HEK293T (cell line): ENCODE results near the gene CAMK2D.
A peak's percentile ranks its signal among the peaks of the same experiment; 100 is the strongest.

Source experiments
- CTCF ChIA-PET: fragments of 350-600 bp; formaldehyde crosslinking; extraction: SDS; loops from one replicate; lab custom pipeline; 2021; ENCODE audit warnings: antibody characterized with exemption, inconsistent platforms; lab: Yijun Ruan, JAX
- POLR2A ChIA-PET: fragments of 350-600 bp; formaldehyde crosslinking; extraction: SDS; loops from one replicate; lab custom pipeline; 2020; ENCODE audit warnings: antibody characterized with exemption, inconsistent platforms; lab: Yijun Ruan, JAX
- DNase-seq: peaks from one replicate; pipeline ENCODE4 v3.0.0; 2012; ENCODE audit warnings: mixed read lengths; ENCODE audit errors: extremely low spot score
- ARNT ChIP-seq: fragments of 450-650 bp; IDR thresholded peaks from 2 replicates; pipeline ENCODE4 v1.6.1; 2017; ENCODE audit warnings: mild to moderate bottlenecking
- BHLHE40 ChIP-seq: fragments of 450-650 bp; IDR thresholded peaks from 2 replicates; pipeline ENCODE4 v1.6.1; 2016; ENCODE audit warnings: mild to moderate bottlenecking, moderate library complexity, borderline replicate concordance
- CTBP1 ChIP-seq: fragments of 450-650 bp; IDR thresholded peaks from 2 replicates; pipeline ENCODE4 v1.6.1; 2016; ENCODE audit warnings: borderline replicate concordance
- ELF4 ChIP-seq: fragments of 450-650 bp; IDR thresholded peaks from 2 replicates; pipeline ENCODE4 v1.6.1; 2017; ENCODE audit warnings: antibody characterized with exemption
- FOXA1 ChIP-seq: fragments of 450-650 bp; IDR thresholded peaks from 2 replicates; pipeline ENCODE4 v1.6.1; 2016; ENCODE audit warnings: mild to moderate bottlenecking
- FOXK2 ChIP-seq: fragments of 450-650 bp; IDR thresholded peaks from 2 replicates; pipeline ENCODE4 v1.6.1; 2016; ENCODE audit warnings: mild to moderate bottlenecking
- FOXM1 ChIP-seq: fragments of 450-650 bp; IDR thresholded peaks from 2 replicates; pipeline ENCODE4 v1.6.1; 2017; ENCODE audit warnings: mild to moderate bottlenecking, borderline replicate concordance
- HDGF ChIP-seq: fragments of 450-650 bp; IDR thresholded peaks from 2 replicates; pipeline ENCODE4 v1.6.1; 2017; ENCODE audit warnings: antibody characterized with exemption, borderline replicate concordance
- L3MBTL2 ChIP-seq: fragments of 450-650 bp; conservative IDR thresholded peaks from 2 replicates; pipeline ENCODE4 v1.6.1; 2016; ENCODE audit warnings: mild to moderate bottlenecking
- LEF1 ChIP-seq: fragments of 450-650 bp; IDR thresholded peaks from 2 replicates; pipeline ENCODE4 v1.6.1; 2017; ENCODE audit warnings: mild to moderate bottlenecking, borderline replicate concordance
- NFRKB ChIP-seq: fragments of 450-650 bp; IDR thresholded peaks from 2 replicates; pipeline ENCODE4 v1.6.1; 2016; ENCODE audit warnings: mild to moderate bottlenecking, moderate library complexity
- PKNOX1 ChIP-seq: fragments of 450-650 bp; IDR thresholded peaks from 2 replicates; pipeline ENCODE4 v1.6.1; 2016
- SP1 ChIP-seq: fragments of 450-650 bp; IDR thresholded peaks from 2 replicates; pipeline ENCODE4 v1.6.1; 2017
- SUZ12 ChIP-seq: fragments of 450-650 bp; IDR thresholded peaks from 2 replicates; pipeline ENCODE4 v1.6.1; 2016; ENCODE audit warnings: mild to moderate bottlenecking
- TARDBP ChIP-seq: fragments of 450-650 bp; IDR thresholded peaks from 2 replicates; pipeline ENCODE4 v1.6.1; 2016
- ZNF384 ChIP-seq: fragments of 450-650 bp; IDR thresholded peaks from 2 replicates; pipeline ENCODE4 v1.6.1; 2016

The CAMK2D gene

GRCh38 chr4:113788888-113789287 lies 27.4 kb upstream of the CAMK2D start:
- ChIA-PET CTCF (no interaction called here), POLR2A (no interaction called here)
- DNase-seq: no peak
- no peak for TF ChIP-seq L3MBTL2
- no peak for TF ChIP-seq TARDBP
- no peak for TF ChIP-seq ZNF384
- no peak for TF ChIP-seq BHLHE40
- TF ChIP-seq CTBP1: no peak
- TF ChIP-seq ELF4: no peak
- no peak for TF ChIP-seq SP1
- TF ChIP-seq NFRKB: no peak
- no peak for TF ChIP-seq FOXA1
- TF ChIP-seq HDGF: no peak
- no peak for TF ChIP-seq PKNOX1
- no peak for TF ChIP-seq SUZ12
- no peak for TF ChIP-seq FOXK2
- no peak for TF ChIP-seq ARNT
- no peak for TF ChIP-seq LEF1
- no peak for TF ChIP-seq FOXM1

- ChIA-PET POLR2A (no interaction called here), CTCF (no interaction called here)
- no peak for DNase-seq
- TF ChIP-seq ELF4 (no peak), PKNOX1 (no peak), LEF1 (no peak), CTBP1 (no peak), ZNF384 (no peak)
Observed at GRCh38 chr4:113785781-113786180, 24.2 kb upstream of the CAMK2D start.

- ChIA-PET POLR2A (no interaction called here), CTCF (no interaction called here)
- TF ChIP-seq NFRKB (no peak), TARDBP (no peak), HDGF (no peak), BHLHE40 (no peak), CTBP1 (no peak), ELF4 (no peak), PKNOX1 (no peak), FOXK2 (no peak), SUZ12 (no peak), FOXM1 (no peak), FOXA1 (no peak), ZNF384 (no peak), SP1 (no peak)
- no peak for DNase-seq
Observed at GRCh38 chr4:113784497-113785250, 23.1 kb upstream of the CAMK2D start.

- POLR2A ChIA-PET: no interaction called here
- CTCF ChIA-PET: interaction anchor here (0.6 kb wide), 2 partner anchors 382 to 1634 kb away, joined by 3 read pairs; no protein-coding TSS in a partner anchor
- TF ChIP-seq FOXK2: no peak
- no peak for TF ChIP-seq ARNT
- no peak for TF ChIP-seq ZNF384
- TF ChIP-seq L3MBTL2: no peak
- no peak for TF ChIP-seq SUZ12
- no peak for DNase-seq
Observed at GRCh38 chr4:113783701-113784100, 22.2 kb upstream of the CAMK2D start.

GRCh38 chr4:113783289-113783688 lies 21.8 kb upstream of the CAMK2D start:
- ChIA-PET POLR2A (no interaction called here), CTCF (interaction anchor here (0.6 kb wide), 2 partner anchors 382 to 1633 kb away, joined by 3 read pairs; no protein-coding TSS in a partner anchor)
- TF ChIP-seq LEF1: no peak
- TF ChIP-seq SP1: no peak
- TF ChIP-seq PKNOX1: no peak
- no peak for TF ChIP-seq BHLHE40
- TF ChIP-seq NFRKB: no peak
- no peak for TF ChIP-seq FOXA1
- TF ChIP-seq ELF4: no peak
- TF ChIP-seq CTBP1: no peak
- TF ChIP-seq FOXK2: no peak
- no peak for TF ChIP-seq ZNF384
- no peak for DNase-seq

GRCh38 chr4:113781439-113782040 lies 20.0 kb upstream of the CAMK2D start:
- ChIA-PET CTCF (no interaction called here), POLR2A (no interaction called here)
- TF ChIP-seq SUZ12 (no peak), ZNF384 (no peak), FOXK2 (no peak)
- DNase-seq: peak; percentile 9
